ENCODE data around the gene AAGAB. TPM values are rescaled to one million over a fixed set of nuclear protein-coding genes. Genes with fewer than 3 reads are reported as not detected.

Gene AAGAB
- total and polyA plus RNA-seq, 8 donors = 7.1 to 16.3 (median 13.0) TPM

DNA sequence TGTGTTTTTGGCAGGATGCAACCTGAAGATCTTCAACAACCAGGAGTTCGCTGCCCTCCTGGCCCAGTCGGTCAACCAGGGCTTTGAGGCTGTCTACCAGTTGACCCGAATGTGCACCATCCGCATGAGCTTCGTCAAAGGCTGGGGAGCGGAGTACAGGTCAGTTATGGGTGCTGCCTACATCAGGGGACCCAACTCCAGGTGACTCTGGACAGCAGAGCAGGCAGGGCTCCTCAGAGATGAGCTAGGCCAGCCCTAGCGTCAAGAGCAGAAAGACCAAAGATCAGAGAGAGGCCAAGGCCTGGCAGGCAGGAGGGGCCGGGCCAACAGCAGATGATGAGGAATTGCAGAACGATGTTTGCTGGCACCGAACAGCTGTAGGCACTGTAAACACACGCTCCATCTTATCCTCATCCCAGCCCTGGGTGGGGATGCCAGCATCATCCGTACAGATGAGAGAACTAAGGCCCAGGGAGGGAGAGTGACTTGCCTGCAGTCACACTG, 67.1 kb downstream of the AAGAB start:
- TF ChIP-seq, protein P1, sequence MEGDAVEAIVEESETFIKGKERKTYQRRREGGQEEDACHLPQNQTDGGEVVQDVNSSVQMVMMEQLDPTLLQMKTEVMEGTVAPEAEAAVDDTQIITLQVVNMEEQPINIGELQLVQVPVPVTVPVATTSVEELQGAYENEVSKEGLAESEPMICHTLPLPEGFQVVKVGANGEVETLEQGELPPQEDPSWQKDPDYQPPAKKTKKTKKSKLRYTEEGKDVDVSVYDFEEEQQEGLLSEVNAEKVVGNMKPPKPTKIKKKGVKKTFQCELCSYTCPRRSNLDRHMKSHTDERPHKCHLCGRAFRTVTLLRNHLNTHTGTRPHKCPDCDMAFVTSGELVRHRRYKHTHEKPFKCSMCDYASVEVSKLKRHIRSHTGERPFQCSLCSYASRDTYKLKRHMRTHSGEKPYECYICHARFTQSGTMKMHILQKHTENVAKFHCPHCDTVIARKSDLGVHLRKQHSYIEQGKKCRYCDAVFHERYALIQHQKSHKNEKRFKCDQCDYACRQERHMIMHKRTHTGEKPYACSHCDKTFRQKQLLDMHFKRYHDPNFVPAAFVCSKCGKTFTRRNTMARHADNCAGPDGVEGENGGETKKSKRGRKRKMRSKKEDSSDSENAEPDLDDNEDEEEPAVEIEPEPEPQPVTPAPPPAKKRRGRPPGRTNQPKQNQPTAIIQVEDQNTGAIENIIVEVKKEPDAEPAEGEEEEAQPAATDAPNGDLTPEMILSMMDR (IDR thresholded peaks at IDR 0.05) = no peak
- ATAC-seq (no peak), DNase-seq (peak in 1 of 6 donors; percentile 27), FAIRE-seq (no peak)
- WGBS, 2 donors = 92% methylated on average over 12 of the region's 12 CpGs
- Histone ChIP-seq H3K4me1 (peaks cover 3 to 8% (median 5%) of the 10 kb centered on the region in 3 donors), H3K4me3 (no peak overlapping the region), H3K27ac (no peak overlapping the region), H3K36me3 (peaks cover 0 to 46% (median 8%) of the 10 kb centered on the region in 3 donors), H3K9me3 (no peaks in the 10 kb centered on the region), H3K27me3 (no peaks in the 10 kb centered on the region)
- intact Hi-C loops (cut with DNase I) = no loop called here

DNA sequence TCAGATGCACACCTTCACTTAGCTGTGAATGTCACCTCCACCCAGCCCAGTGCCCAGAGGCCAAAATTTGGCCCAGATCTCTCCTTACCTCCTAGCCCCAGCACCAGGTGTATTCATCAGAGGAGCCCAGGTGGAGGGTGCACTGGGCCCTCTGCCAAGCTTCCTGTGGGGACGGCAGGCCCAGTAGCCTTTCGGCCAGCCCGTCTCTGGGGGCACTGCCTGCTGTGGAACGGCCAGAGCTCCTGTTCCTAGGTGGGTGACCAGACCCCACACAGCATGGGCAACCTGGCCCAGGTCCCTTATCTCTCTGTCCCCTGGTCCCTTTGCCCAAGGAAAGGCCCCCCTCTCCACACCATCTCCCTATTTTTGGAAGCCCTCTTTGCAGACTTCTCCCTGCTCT, 67.8 kb downstream of the AAGAB start:
- TF ChIP-seq, protein P1 (IDR thresholded peaks at IDR 0.05) = no peak
- no peak overlapping the region for H3K27ac ChIP-seq
- H3K27me3 ChIP-seq = no peaks in the 10 kb centered on the region
- H3K4me3 ChIP-seq = no peak overlapping the region
- intact Hi-C loops (cut with DNase I) = no loop called here
- DNase-seq (peak in 2 of 6 donors; percentile 48 to 59), ATAC-seq (peak in 2 of 4 donors; percentile 12 to 22), FAIRE-seq (no peak)
- H3K9me3 ChIP-seq = no peaks in the 10 kb centered on the region
- H3K36me3 ChIP-seq = peaks cover 0 to 52% (median 8%) of the 10 kb centered on the region in 3 donors
- H3K4me1 ChIP-seq = peaks cover 3 to 8% (median 5%) of the 10 kb centered on the region in 3 donors
- WGBS, 2 donors = 55 to 60% methylated on average over 4 of the region's 4 CpGs

DNA sequence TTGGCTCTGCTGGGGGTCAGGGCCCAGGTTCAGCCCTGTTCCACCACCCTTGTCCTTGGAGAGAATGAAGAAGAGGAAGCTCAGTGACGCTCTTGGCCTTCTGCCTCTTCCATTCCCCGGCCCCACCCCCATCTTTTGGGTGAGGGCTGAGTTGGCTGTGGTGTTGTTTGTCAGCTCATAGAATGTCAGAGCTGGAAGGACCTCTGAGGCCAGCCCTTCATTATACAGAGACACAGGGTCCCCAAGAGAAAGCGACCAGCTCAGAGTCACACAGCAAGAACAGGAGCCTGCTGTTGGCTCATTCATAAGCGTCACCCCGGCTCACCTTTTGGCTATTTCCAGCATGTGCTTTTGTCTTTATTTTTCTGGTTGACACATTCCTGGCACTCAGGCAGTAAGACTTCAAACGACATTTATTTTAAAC, 68.2 kb downstream of the AAGAB start:
- intact Hi-C loops (cut with DNase I) = no loop called here
- ATAC-seq = peak; percentile 29 to 43 (median 38)
- TF ChIP-seq, protein P1 (IDR thresholded peaks at IDR 0.05) = no peak
- no peak overlapping the region for H3K4me3 ChIP-seq
- DNase-seq = peak in 3 of 6 donors; percentile 9 to 41 (median 35)
- peaks cover 0 to 51% (median 10%) of the 10 kb centered on the region in 3 donors for H3K36me3 ChIP-seq
- H3K4me1 ChIP-seq = peaks cover 3 to 8% (median 5%) of the 10 kb centered on the region in 3 donors
- no peak for FAIRE-seq
- H3K27ac ChIP-seq = peak overlapping the region in 1 of 4 donors; percentile 24
- H3K27me3 ChIP-seq = no peaks in the 10 kb centered on the region
- H3K9me3 ChIP-seq = no peaks in the 10 kb centered on the region
- 29 to 30% methylated on average over 6 of the region's 6 CpGs for WGBS, 2 donors

DNA sequence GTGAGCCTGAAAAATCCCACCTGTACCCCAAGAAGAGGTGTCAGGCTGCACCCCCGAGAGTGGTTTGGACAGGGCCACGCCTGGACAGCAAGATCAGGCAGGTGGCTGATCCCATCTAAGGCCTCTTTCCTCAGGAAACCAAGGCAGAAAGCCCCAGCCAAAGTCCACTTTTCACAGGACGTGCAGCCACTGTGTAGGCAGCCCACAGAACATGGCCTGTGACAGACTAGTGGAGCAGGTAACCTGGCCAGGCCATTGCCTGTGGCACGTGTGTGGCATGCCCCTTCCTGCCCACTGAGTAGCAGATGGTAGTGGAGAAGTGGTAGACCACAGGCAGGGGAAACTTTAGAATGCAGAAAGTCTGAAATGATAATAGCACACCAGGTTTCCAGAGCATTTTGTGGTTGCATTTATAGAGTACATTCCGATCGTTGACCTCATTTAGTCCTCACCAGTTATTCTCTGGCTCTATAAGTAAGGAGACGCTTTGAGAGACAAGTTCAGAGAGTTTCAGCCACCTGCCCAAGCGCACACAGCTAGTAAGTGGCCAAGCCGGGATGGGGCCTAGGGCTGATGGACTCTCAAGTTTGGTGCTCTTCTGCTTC, 68.7 kb downstream of the AAGAB start:
- Histone ChIP-seq H3K27me3 (no peaks in the 10 kb centered on the region), H3K9me3 (no peaks in the 10 kb centered on the region), H3K4me3 (no peak overlapping the region), H3K4me1 (peaks cover 3 to 8% (median 5%) of the 10 kb centered on the region in 3 donors), H3K27ac (peak overlapping the region in 1 of 4 donors; percentile 24), H3K36me3 (peaks cover 0 to 46% (median 12%) of the 10 kb centered on the region in 3 donors)
- DNase-seq = peak in 2 of 6 donors; percentile 1 to 55
- intact Hi-C loops (cut with DNase I) = no loop called here
- no peak for FAIRE-seq
- peak in 1 of 4 donors; percentile 13 for ATAC-seq
- TF ChIP-seq, protein P1 (IDR thresholded peaks at IDR 0.05) = no peak
- WGBS, 2 donors = 80 to 84% methylated on average over 9 of the region's 9 CpGs

DNA sequence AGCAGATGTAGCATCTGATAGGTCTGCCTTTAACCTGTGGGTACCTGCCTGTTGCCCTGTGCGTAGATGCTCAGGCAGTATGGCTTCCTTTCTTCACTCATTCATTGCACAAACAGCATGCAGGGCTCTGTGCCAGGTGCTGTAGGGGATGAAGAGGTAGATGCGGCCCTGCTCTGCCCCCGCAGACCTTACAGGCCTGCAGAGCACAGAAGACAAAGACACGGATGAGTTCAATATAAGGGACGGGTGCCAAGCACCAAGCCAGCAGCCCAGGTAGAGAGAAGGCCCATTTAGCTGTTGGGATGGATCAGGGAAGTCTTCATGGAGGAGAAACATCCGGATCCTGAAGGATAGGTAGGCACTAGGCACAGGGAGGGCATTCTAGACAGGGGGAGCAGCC, 69.4 kb downstream of the AAGAB start:
- H3K27ac ChIP-seq = no peak overlapping the region
- no peaks in the 10 kb centered on the region for H3K9me3 ChIP-seq
- H3K4me3 ChIP-seq = no peak overlapping the region
- peaks cover 0 to 39% (median 12%) of the 10 kb centered on the region in 3 donors for H3K36me3 ChIP-seq
- ATAC-seq (no peak), DNase-seq (peak in 2 of 6 donors; percentile 1 to 6), FAIRE-seq (no peak)
- TF ChIP-seq, protein P1 (IDR thresholded peaks at IDR 0.05) = no peak
- intact Hi-C loops (cut with DNase I) = no loop called here
- peaks cover 3 to 8% (median 5%) of the 10 kb centered on the region in 3 donors for H3K4me1 ChIP-seq
- WGBS, 2 donors = 83% methylated on average over 6 of the region's 6 CpGs
- no peaks in the 10 kb centered on the region for H3K27me3 ChIP-seq
